SH-SY5Y (cell line): ENCODE data around the gene LITAF.

ENCODE experiments used
- GATA2 ChIP-seq: IDR thresholded peaks from 2 replicates; pipeline ENCODE4 v1.6.1; 2011; ENCODE audit warnings: mild to moderate bottlenecking, low read depth, low read length
- GATA3 ChIP-seq: IDR thresholded peaks from 2 replicates; pipeline ENCODE4 v1.6.1; 2011; ENCODE audit warnings: low read depth, mild to moderate bottlenecking, low read length, moderate library complexity

DNA sequence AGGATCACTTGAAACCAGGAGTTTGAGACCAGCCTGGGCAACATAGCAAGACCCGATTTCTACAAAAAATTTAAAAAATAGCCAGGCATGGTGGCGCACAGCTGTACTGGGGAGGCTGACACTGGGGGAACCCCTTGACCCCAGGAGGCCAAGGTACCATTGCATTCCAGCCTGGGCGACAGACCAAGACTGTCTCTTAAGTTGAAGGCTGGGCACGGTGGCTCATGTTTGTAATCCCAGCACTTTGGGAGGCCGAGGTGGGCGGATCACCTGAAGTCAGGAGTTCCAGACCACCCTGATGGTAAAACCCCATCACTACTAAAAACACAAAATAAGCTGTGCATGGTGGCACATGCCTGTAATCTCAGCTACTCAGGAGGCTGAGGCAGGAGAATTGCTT lies 74.9 kb downstream of the LITAF start:
- TF ChIP-seq GATA3 (no peak), GATA2 (no peak)
